Right atrium auricular region (tissue), 2 donors: ENCODE measurements around the gene RNF212. TPM values are rescaled to one million over a fixed set of nuclear protein-coding genes. Genes with fewer than 3 reads are reported as not detected.
A peak's percentile ranks its signal among the peaks of the same experiment; 100 is the strongest.

Experiments used
- DNase-seq: peaks from one replicate; pipeline ENCODE4 v3.0.0-alpha.2; 2019; ENCODE audit warnings: low spot score
- H3K27ac ChIP-seq, 2 donors: fragments of 200-600 bp; sonication (generic); 1 replicate in 1 of 2; 2 replicates in 1 of 2; pipeline ENCODE4 v1.5.1; 2016 to 2019
- H3K27me3 ChIP-seq, 2 donors: fragments of 200-600 bp; sonication (generic); one replicate each; pipeline versions ENCODE4 v1.5.1 to v1.6.0; 2017 to 2019
- H3K36me3 ChIP-seq: fragments of 200-600 bp; sonication (generic); one replicate; pipeline ENCODE4 v1.5.1; 2016
- H3K4me1 ChIP-seq, 2 donors: fragments of 200-600 bp; sonication (generic); one replicate each; pipeline versions ENCODE4 v1.5.1 to v1.6.0; 2017 to 2019
- H3K4me3 ChIP-seq, 2 donors: fragments of 200-600 bp; sonication (generic); 1 replicate in 1 of 2; 2 replicates in 1 of 2; pipeline ENCODE4 v1.5.1; 2017 to 2019; ENCODE audit warnings: mild to moderate bottlenecking in 1 of 2, moderate library complexity in 1 of 2
- H3K9me3 ChIP-seq, 2 donors: fragments of 200-600 bp; sonication (generic); one replicate each; pipeline ENCODE4 v1.5.1; 2019
- CTCF ChIP-seq, 2 donors: fragments of 200-600 bp; sonication (generic); IDR thresholded peaks; one replicate each; pipeline ENCODE4 v1.5.1; 2019; ENCODE audit warnings: antibody characterized with exemption in 2 of 2
- total RNA-seq, 2 donors: library from RNA; depleted of rRNA; stranded (reverse); fragments of >200 nt; gene quantifications; one replicate each; pipeline ENCODE4 v1.1.0, GENCODE V29; 2016

RNF212 gene
- total RNA-seq, 2 donors from 2014 or later, result 1.9 TPM

GRCh38 chr4:1154126-1154522, 40.8 kb upstream of the RNF212 start:
- Histone ChIP-seq H3K4me1 (peaks cover 0 to 21% of the 10 kb centered on the region in 2 donors), H3K4me3 (no peak overlapping the region), H3K36me3 (no peaks in the 10 kb centered on the region), H3K27me3 (no peaks in the 10 kb centered on the region), H3K27ac (peak overlapping the region in 1 of 2 donors; percentile 35), H3K9me3 (peaks cover 0 to 16% of the 10 kb centered on the region in 2 donors)
- no peak for DNase-seq
- no peak for TF ChIP-seq CTCF (IDR thresholded peaks at IDR 0.05)

GRCh38 chr4:1153567-1154090, 40.3 kb upstream of the RNF212 start:
- no peak for TF ChIP-seq CTCF (IDR thresholded peaks at IDR 0.05)
- H3K36me3 ChIP-seq, result no peaks in the 10 kb centered on the region
- H3K27me3 ChIP-seq, result no peaks in the 10 kb centered on the region
- no peak for DNase-seq
- peaks cover 0 to 21% of the 10 kb centered on the region in 2 donors for H3K4me1 ChIP-seq
- H3K27ac ChIP-seq, result peak overlapping the region in 1 of 2 donors; percentile 35
- no peak overlapping the region for H3K4me3 ChIP-seq
- H3K9me3 ChIP-seq, result peaks cover 0 to 13% of the 10 kb centered on the region in 2 donors

GRCh38 chr4:1152290-1152689, 38.9 kb upstream of the RNF212 start:
- no peaks in the 10 kb centered on the region for H3K27me3 ChIP-seq

GRCh38 chr4:1151541-1151940, 38.2 kb upstream of the RNF212 start:
- TF ChIP-seq CTCF (IDR thresholded peaks at IDR 0.05), result no peak
- DNase-seq, result no peak
- Histone ChIP-seq H3K27ac (no peak overlapping the region), H3K4me3 (no peak overlapping the region), H3K36me3 (no peaks in the 10 kb centered on the region), H3K4me1 (peaks cover 0 to 21% of the 10 kb centered on the region in 2 donors), H3K9me3 (no peaks in the 10 kb centered on the region), H3K27me3 (no peaks in the 10 kb centered on the region)

More at GRCh38 chr4:1152290-1152689, 38.9 kb upstream of the RNF212 start:
- Histone ChIP-seq H3K36me3 (no peaks in the 10 kb centered on the region), H3K27ac (no peak overlapping the region), H3K4me3 (no peak overlapping the region), H3K9me3 (no peaks in the 10 kb centered on the region), H3K4me1 (peaks cover 0 to 21% of the 10 kb centered on the region in 2 donors)
- DNase-seq, result no peak
- no peak for TF ChIP-seq CTCF (IDR thresholded peaks at IDR 0.05)

GRCh38 chr4:1150875-1151274, 37.5 kb upstream of the RNF212 start:
- Histone ChIP-seq H3K27me3 (no peaks in the 10 kb centered on the region), H3K4me3 (no peak overlapping the region), H3K9me3 (no peaks in the 10 kb centered on the region), H3K4me1 (peaks cover 0 to 21% of the 10 kb centered on the region in 2 donors), H3K36me3 (no peaks in the 10 kb centered on the region), H3K27ac (no peak overlapping the region)
- no peak for DNase-seq
- TF ChIP-seq CTCF (IDR thresholded peaks at IDR 0.05), result no peak

GRCh38 chr4:1139860-1140259, 26.5 kb upstream of the RNF212 start:
- Histone ChIP-seq H3K4me1 (no peaks in the 10 kb centered on the region), H3K27me3 (no peaks in the 10 kb centered on the region), H3K36me3 (no peaks in the 10 kb centered on the region), H3K4me3 (no peak overlapping the region), H3K27ac (no peak overlapping the region), H3K9me3 (no peaks in the 10 kb centered on the region)
- no peak for TF ChIP-seq CTCF (IDR thresholded peaks at IDR 0.05)
- no peak for DNase-seq
